Thymus (tissue), 14 donors: ENCODE measurements around the gene SRM. TPM values are rescaled to one million over a fixed set of nuclear protein-coding genes. Genes with fewer than 3 reads are reported as not detected.
"Not testable (repeated sequence)": the region's sequence is repeated elsewhere in the genome, so short reads cannot be mapped to it uniquely, and the experiment has no call there.

ENCODE experiments used
- DNase-seq, 9 donors: peaks; one replicate each; pipeline ENCODE4 v3.0.0-alpha.2; 2013; ENCODE audit warnings: low spot score in 9 of 9, low read depth in 6 of 9, missing footprints in 1 of 9
- H3K27ac ChIP-seq, 2 donors: one replicate each; pipeline ENCODE4 v1.5.1; 2013; ENCODE audit warnings: control low read depth in 1 of 2, low read depth in 1 of 2, low read length in 1 of 2, mild to moderate bottlenecking in 1 of 2, moderate library complexity in 1 of 2
- H3K27me3 ChIP-seq, 2 donors: one replicate each; pipeline ENCODE4 v1.5.1; 2013; ENCODE audit warnings: low read length in 1 of 2; ENCODE audit not compliant: control insufficient read depth in 2 of 2, insufficient read depth in 1 of 2
- H3K36me3 ChIP-seq, 2 donors: one replicate each; pipeline ENCODE4 v1.5.1; 2013; ENCODE audit warnings: low read length in 1 of 2, mild to moderate bottlenecking in 1 of 2, moderate library complexity in 1 of 2; ENCODE audit not compliant: control insufficient read depth in 2 of 2, insufficient read depth in 2 of 2
- H3K4me1 ChIP-seq, 2 donors: one replicate each; pipeline ENCODE4 v1.5.1; 2013; ENCODE audit warnings: low read length in 2 of 2; ENCODE audit not compliant: control insufficient read depth in 2 of 2, insufficient read depth in 2 of 2
- H3K4me3 ChIP-seq, 2 donors: one replicate each; pipeline ENCODE4 v1.5.1; 2013; ENCODE audit warnings: low read length in 2 of 2, control low read depth in 1 of 2, mild to moderate bottlenecking in 1 of 2
- H3K9me3 ChIP-seq, 2 donors: one replicate each; pipeline ENCODE4 v1.5.1; 2013; ENCODE audit warnings: low read length in 1 of 2, mild to moderate bottlenecking in 1 of 2; ENCODE audit not compliant: control insufficient read depth in 2 of 2, insufficient read depth in 1 of 2
- WGBS: extraction: QIAGEN DNeasy Blood & Tissue Kit; methylation state at CpG from one replicate; pipeline ENCODE4 v1.1.7; 2013; 5-methylcytosine and 5-hydroxymethylcytosine counted together
- long read RNA-seq, 10 donors: transcript quantifications; one replicate each; lab custom pipeline, GENCODE V29; 2026
- polyA plus RNA-seq: library from polyadenylated mRNA; stranded (reverse); fragments of 200-250 nt; gene quantifications from one replicate; pipeline ENCODE4 v1.2.3, GENCODE V29; 2013
- total RNA-seq: library from RNA; stranded (reverse); fragments of 120-200 nt; gene quantifications from one replicate; pipeline ENCODE4 v1.2.4, GENCODE V29; 2013
- donor health status: healthy.

Gene SRM
- total RNA-seq (13.1 TPM), polyA plus RNA-seq (62.9 TPM)
- long read RNA-seq, donor 1, partial matches to known transcripts, result 0 of 2 reads
- long read RNA-seq, donor 1, other reads (novel, unspliced or antisense), result 0 of 2 reads
- long read RNA-seq, donor 2, transcript SRM-201 (8 exons, 1,266 nt), result major isoform, 66 of 96 reads
- long read RNA-seq, donor 2, partial matches to known transcripts, result 30 of 96 reads
- long read RNA-seq, donor 2, other reads (novel, unspliced or antisense), result 0 of 96 reads
- long read RNA-seq, donor 3, transcript SRM-201 (8 exons, 1,266 nt), result major isoform, 30 of 50 reads
- long read RNA-seq, donor 3, partial matches to known transcripts, result 17 of 50 reads
- long read RNA-seq, donor 3, other reads (novel, unspliced or antisense), result 0 of 50 reads
- long read RNA-seq, donor 4, transcript SRM-201 (8 exons, 1,266 nt), result major isoform, 19 of 41 reads
- long read RNA-seq, donor 4, partial matches to known transcripts, result 18 of 41 reads
- long read RNA-seq, donor 4, other reads (novel, unspliced or antisense), result 0 of 41 reads
- long read RNA-seq, donor 5, transcript SRM-201 (8 exons, 1,266 nt), result major isoform, 30 of 42 reads
- long read RNA-seq, donor 5, partial matches to known transcripts, result 11 of 42 reads
- long read RNA-seq, donor 5, other reads (novel, unspliced or antisense), result 0 of 42 reads
- long read RNA-seq, donor 6, transcript SRM-201 (8 exons, 1,266 nt), result major isoform, 12 of 22 reads
- long read RNA-seq, donor 6, partial matches to known transcripts, result 10 of 22 reads
- long read RNA-seq, donor 6, other reads (novel, unspliced or antisense), result 0 of 22 reads
- long read RNA-seq, donor 7, transcript SRM-201 (8 exons, 1,266 nt), result major isoform, 22 of 40 reads
- long read RNA-seq, donor 7, partial matches to known transcripts, result 16 of 40 reads
- long read RNA-seq, donor 7, other reads (novel, unspliced or antisense), result 0 of 40 reads
- long read RNA-seq, donor 8, transcript SRM-201 (8 exons, 1,266 nt), result major isoform, 16 of 16 reads
- long read RNA-seq, donor 8, partial matches to known transcripts, result 0 of 16 reads
- long read RNA-seq, donor 8, other reads (novel, unspliced or antisense), result 0 of 16 reads
- long read RNA-seq, donor 9, transcript SRM-201 (8 exons, 1,266 nt), result major isoform, 22 of 22 reads
- long read RNA-seq, donor 9, partial matches to known transcripts, result 0 of 22 reads
- long read RNA-seq, donor 9, other reads (novel, unspliced or antisense), result 0 of 22 reads
- long read RNA-seq, donor 10, transcript SRM-201 (8 exons, 1,266 nt), result major isoform, 18 of 30 reads
- long read RNA-seq, donor 10, partial matches to known transcripts, result 11 of 30 reads
- long read RNA-seq, donor 10, other reads (novel, unspliced or antisense), result 0 of 30 reads

DNA sequence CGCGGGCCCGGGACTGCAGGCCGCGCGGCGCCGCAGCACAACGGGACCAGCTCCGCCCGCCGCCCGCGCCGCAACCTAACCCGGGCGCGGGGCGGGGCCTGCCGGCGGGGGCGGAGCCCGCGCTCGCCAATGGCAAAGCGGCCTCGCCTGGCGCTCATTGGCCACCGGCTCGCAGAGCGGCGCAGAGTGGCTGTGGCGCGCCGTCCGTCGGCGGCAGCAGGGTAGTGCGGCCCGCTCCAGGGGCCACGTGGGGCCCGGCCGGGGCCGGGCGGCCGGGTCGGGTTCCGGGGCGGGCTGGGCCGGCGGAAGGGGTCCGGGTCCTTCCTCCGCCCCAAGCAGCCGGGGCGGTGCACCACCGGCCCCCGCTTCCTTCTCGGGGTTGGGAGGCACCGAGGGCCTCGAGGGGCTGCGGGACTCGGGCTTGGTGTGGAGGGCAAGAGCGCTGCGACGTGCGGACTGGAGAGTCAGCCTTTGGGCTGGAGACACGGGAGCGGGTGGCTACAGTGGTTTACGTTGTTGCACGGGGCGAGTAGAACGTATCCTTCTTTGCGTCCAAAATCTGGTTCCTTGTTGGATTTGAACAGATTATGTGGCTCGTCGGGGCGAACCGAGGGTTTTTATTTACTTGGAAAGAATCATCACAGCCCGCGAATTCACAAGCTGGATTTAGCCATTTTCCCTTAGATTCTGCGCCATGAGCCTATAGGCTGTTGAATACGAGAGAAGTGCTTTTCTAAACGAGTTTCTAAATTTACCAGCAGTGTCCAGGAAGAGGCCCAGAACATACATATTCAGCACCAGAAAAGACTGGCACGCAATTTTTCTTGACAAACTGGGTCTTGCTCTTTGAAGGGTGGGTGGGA is at the start of gene SRM:
Gene SRM, minus strand, starts transcription at position 51 of the 863 bp plus-strand sequence. CDS start 75 bp downstream, outside the sequence.
- Histone ChIP-seq H3K36me3 (peaks cover 16 to 19% of the 10 kb centered on the region in 2 donors), H3K27ac (peak within 1 kb of the TSS; percentile 20 to 46), H3K27me3 (no peaks in the 10 kb centered on the region), H3K4me3 (peak within 1 kb of the TSS; percentile 75 to 76), H3K4me1 (peaks cover 11 to 25% of the 10 kb centered on the region in 2 donors), H3K9me3 (no peaks in the 10 kb centered on the region)
- peak; percentile 54 to 92 (median 80) for DNase-seq
- WGBS, result under 1% methylated on average over 83 of the region's 83 CpGs

DNA sequence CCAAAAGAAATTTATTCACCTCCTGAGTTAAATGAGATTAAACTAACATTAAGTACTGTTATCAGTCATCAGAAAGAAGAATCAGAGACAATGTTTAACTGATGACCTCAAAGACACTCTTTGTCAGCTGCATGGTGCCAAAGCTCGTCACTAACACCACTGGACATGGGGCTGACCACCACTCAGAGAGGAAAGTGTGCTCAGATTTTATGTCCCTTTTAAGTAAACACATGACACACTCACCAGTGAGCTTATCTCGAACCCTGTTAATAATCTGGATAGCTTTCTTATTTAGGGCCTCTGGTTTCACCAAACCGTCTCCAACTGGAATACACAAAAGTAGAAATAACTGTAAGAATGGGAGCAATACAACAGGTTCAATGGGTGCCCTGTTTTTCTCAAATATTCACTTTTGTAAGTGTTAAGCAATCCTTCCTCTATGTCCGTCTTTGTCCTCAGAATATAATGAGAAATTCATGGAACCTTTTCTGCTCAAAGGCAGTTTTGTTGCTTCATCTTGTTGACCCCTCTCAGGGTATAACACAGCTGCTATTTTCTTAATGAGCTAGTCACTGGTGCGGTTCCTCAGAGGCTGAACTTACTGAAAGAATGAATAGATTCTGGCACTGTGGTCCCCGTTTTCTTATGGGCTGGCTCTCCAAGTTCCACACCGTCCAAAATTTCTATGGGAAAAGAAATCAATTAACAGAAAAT is 49.4 kb upstream of the SRM start:
- Histone ChIP-seq H3K4me1 (no peaks in the 10 kb centered on the region), H3K36me3 (peaks cover 46 to 58% of the 10 kb centered on the region in 2 donors), H3K9me3 (no peaks in the 10 kb centered on the region), H3K4me3 (no peak overlapping the region), H3K27me3 (no peaks in the 10 kb centered on the region), H3K27ac (no peak overlapping the region)
- 98% methylated on average over 7 of the region's 7 CpGs for WGBS
- no peak for DNase-seq

- Histone ChIP-seq H3K36me3 (peaks cover 30 to 47% of the 10 kb centered on the region in 2 donors), H3K27ac (no peak overlapping the region), H3K27me3 (no peaks in the 10 kb centered on the region), H3K9me3 (no peaks in the 10 kb centered on the region), H3K4me1 (no peaks in the 10 kb centered on the region), H3K4me3 (no peak overlapping the region)
- DNase-seq, result no peak
- 79% methylated on average over 5 of the region's 5 CpGs for WGBS
Measured at GRCh38 chr1:11107599-11107998, 47.8 kb upstream of the SRM start.

DNA sequence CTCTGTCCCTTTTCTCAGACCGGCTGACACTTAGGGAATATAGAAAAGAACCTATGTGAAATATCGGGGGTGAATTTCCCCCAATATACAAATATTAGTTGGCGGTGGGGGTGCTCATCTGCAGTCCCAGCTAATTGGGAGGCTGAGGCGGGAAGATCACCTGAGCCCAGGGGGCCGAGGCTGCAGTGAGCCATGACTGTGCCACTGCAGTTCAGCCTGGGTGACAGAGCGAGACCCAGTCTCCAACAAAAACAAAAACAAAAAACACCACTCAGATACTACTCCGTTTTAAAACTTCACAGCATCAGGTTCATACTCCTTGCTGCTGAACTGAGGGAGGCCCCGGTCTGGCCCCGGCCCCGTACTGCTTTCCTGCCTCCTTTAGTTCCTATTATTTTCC is 45.8 kb upstream of the SRM start:
- peaks cover 0 to under 1% of the 10 kb centered on the region in 2 donors for H3K4me1 ChIP-seq
- no peaks in the 10 kb centered on the region for H3K27me3 ChIP-seq
- H3K36me3 ChIP-seq, result peaks cover 29 to 32% of the 10 kb centered on the region in 2 donors
- DNase-seq, result no peak
- 97% methylated on average over 10 of the region's 10 CpGs for WGBS
- no peak overlapping the region for H3K4me3 ChIP-seq
- H3K9me3 ChIP-seq, result no peaks in the 10 kb centered on the region
- no peak overlapping the region for H3K27ac ChIP-seq

- no peaks in the 10 kb centered on the region for H3K27me3 ChIP-seq
- 96% methylated on average over 6 of the region's 6 CpGs for WGBS
- peaks cover 5 to 12% of the 10 kb centered on the region in 2 donors for H3K4me1 ChIP-seq
- H3K27ac ChIP-seq, result no peak overlapping the region
- DNase-seq, result no peak
- peaks cover 11 to 16% of the 10 kb centered on the region in 2 donors for H3K36me3 ChIP-seq
- H3K9me3 ChIP-seq, result peaks cover 0 to 2% of the 10 kb centered on the region in 2 donors
- H3K4me3 ChIP-seq, result no peak overlapping the region
Measured at GRCh38 chr1:11101347-11101746, 41.5 kb upstream of the SRM start.

DNA sequence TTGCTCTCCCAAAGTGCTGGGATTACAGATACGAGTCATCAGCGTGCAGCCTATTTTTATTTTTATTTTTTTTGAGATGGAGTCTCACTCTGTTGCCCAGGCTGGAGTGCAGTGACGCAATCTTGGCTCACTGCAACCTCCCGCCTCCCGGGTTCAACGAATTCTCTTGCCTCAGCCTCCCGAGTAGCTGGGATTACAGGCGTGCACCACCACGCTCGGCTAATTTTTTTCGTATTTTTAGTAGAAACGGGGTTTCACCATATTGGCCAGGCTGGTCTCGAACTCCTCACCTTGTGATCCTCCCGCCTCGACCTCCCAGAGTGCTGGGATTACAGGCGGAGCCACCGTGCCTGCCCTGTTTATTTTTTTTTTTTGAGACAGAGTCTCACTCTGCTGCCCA is 41.0 kb upstream of the SRM start:
- H3K27me3 ChIP-seq, H3K27ac ChIP-seq, H3K4me3 ChIP-seq, DNase-seq, H3K9me3 ChIP-seq: not testable (repeated sequence)
- WGBS, result 98% methylated on average over 17 of the region's 17 CpGs
- Histone ChIP-seq H3K4me1 (peaks cover 5 to 12% of the 10 kb centered on the region in 2 donors), H3K36me3 (peaks cover 10 to 15% of the 10 kb centered on the region in 2 donors)

DNA sequence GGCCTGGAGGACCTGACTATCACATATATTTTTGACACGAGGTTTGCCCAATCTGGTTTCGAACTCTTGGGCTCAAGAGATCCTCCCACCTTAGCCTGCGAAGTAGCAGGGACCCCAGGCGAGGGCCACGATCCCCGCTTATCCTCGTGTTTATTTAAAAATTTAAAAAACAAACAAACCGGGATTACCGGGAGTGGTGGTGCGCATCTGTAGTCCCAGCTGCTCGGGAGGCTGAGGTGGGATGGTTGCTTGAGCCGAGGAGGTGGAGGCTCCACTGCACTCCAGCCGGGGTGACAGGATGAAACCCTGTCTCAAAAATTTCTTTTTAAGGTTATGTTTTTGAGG is 40.3 kb upstream of the SRM start:
- Histone ChIP-seq H3K27ac (peak overlapping the region in 1 of 2 donors; percentile 41), H3K4me1 (peaks cover 5 to 12% of the 10 kb centered on the region in 2 donors), H3K27me3 (no peaks in the 10 kb centered on the region), H3K9me3 (peaks cover 0 to 2% of the 10 kb centered on the region in 2 donors), H3K4me3 (peak overlapping the region; percentile 79 to 94), H3K36me3 (peaks cover 13 to 15% of the 10 kb centered on the region in 2 donors)
- DNase-seq, result no peak
- 80% methylated on average over 13 of the region's 13 CpGs for WGBS
